Measurements from ENCODE around the gene METTL23.

DNA sequence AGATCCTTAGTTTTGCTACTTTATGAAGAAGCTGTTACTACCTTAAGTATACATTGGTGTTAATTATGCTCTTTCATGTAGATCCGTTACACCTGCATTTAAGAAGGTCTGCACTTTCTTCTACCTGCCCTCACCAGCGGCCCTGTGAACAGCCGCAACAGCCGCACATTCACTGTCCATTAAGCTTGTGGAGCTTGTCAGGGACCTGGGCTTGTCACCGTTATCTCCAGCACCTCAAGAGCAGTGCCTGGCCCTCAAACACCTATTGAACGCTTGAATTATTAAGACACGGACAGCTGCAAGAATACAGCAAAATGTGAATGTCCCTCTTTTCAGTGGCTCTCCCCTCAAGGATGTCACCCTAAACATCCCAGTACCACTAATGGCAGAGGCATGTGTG, 12.9 kb upstream of the METTL23 start:
- TF ChIP-seq, protein P1, sequence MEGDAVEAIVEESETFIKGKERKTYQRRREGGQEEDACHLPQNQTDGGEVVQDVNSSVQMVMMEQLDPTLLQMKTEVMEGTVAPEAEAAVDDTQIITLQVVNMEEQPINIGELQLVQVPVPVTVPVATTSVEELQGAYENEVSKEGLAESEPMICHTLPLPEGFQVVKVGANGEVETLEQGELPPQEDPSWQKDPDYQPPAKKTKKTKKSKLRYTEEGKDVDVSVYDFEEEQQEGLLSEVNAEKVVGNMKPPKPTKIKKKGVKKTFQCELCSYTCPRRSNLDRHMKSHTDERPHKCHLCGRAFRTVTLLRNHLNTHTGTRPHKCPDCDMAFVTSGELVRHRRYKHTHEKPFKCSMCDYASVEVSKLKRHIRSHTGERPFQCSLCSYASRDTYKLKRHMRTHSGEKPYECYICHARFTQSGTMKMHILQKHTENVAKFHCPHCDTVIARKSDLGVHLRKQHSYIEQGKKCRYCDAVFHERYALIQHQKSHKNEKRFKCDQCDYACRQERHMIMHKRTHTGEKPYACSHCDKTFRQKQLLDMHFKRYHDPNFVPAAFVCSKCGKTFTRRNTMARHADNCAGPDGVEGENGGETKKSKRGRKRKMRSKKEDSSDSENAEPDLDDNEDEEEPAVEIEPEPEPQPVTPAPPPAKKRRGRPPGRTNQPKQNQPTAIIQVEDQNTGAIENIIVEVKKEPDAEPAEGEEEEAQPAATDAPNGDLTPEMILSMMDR (conservative IDR thresholded peaks at IDR 0.05 in 1 of 2, IDR thresholded peaks at IDR 0.05 in 1 of 2; ENCODE audit: extremely low read depth in 1 of 2, insufficient read depth in 1 of 2, low read depth in 1 of 2, low read length in 2 of 2) = no peak
- no peak for TF ChIP-seq EZH2 (IDR thresholded peaks at IDR 0.05; ENCODE audit: borderline replicate concordance, low read length)
